A549 (cell line): ENCODE results near the gene FSTL5.

ENCODE experiments used
- CBX2 ChIP-seq: fragments of 200-600 bp; sonication (generic); IDR thresholded peaks from 2 replicates; pipeline ENCODE4 v1.6.1; 2016; ENCODE audit warnings: low read depth, mild to moderate bottlenecking, borderline replicate concordance
- EP300 ChIP-seq, 2 experiments: fragments of >200 bp; sonication (Bioruptor Twin); formaldehyde crosslinking; IDR thresholded peaks; 2 replicates in 1 of 2; 3 replicates in 1 of 2; pipeline ENCODE4 v1.6.1; 2016 to 2017
- MAZ ChIP-seq: fragments of 150-350 bp; IDR thresholded peaks from 2 replicates; pipeline ENCODE4 v1.6.1; 2014; ENCODE audit warnings: antibody characterized with exemption, low read depth, low read length, borderline replicate concordance
- POLR2A ChIP-seq: IDR thresholded peaks from 2 replicates; pipeline ENCODE4 v1.6.1; 2012; ENCODE audit warnings: mild to moderate bottlenecking, low read length
- POLR2AphosphoS2 ChIP-seq: conservative IDR thresholded peaks from 2 replicates; pipeline ENCODE4 v1.6.1; 2012; ENCODE audit warnings: low read length, improper control_type of control experiment, inconsistent platforms
- RCOR1 ChIP-seq: fragments of 150-350 bp; IDR thresholded peaks from 2 replicates; pipeline ENCODE4 v1.6.1; 2014; ENCODE audit warnings: antibody characterized with exemption, low read length, low read depth
- REST ChIP-seq: fragments of 200-600 bp; sonication (generic); IDR thresholded peaks from 2 replicates; pipeline ENCODE4 v1.6.1; 2016; ENCODE audit warnings: antibody characterized with exemption, mild to moderate bottlenecking, moderate library complexity

- TF ChIP-seq RCOR1: no peak
- TF ChIP-seq POLR2AphosphoS2: no peak
- TF ChIP-seq POLR2A: no peak
- no peak for TF ChIP-seq CBX2
- no peak for TF ChIP-seq EP300 (IDR thresholded peaks at IDR 0.05)
- no peak for TF ChIP-seq MAZ
- TF ChIP-seq REST: no peak
Measured at GRCh38 chr4:161893566-161893965, 270.2 kb downstream of the FSTL5 start.
